H1 (cell line): ENCODE measurements around the gene APELA.

ENCODE experiments used
- CHD7 ChIP-seq: fragments of 300-600 bp; sonication (generic); IDR thresholded peaks from 2 replicates; pipeline ENCODE4 v1.7.1; 2012; ENCODE audit warnings: low read length, moderate library complexity, mild to moderate bottlenecking, inconsistent platforms; ENCODE audit not compliant: insufficient replicate concordance
- CTCF ChIP-seq, 3 experiments: IDR thresholded peaks; 1 replicate in 2 of 3; 2 replicates in 1 of 3; pipeline versions ENCODE4 v1.5.1 to v1.6.1; 2011; ENCODE audit warnings: low read length in 3 of 3, mild to moderate bottlenecking in 3 of 3, inconsistent platforms in 2 of 3, low read depth in 1 of 3, moderate library complexity in 1 of 3; ENCODE audit not compliant: insufficient read depth in 1 of 3; ENCODE audit errors: control extremely low read depth in 1 of 3
- EP300 ChIP-seq, 2 experiments: IDR thresholded peaks; 1 replicate in 1 of 2; 2 replicates in 1 of 2; pipeline ENCODE4 v1.6.1; 2011 to 2012; ENCODE audit warnings: low read depth in 2 of 2, low read length in 2 of 2, mild to moderate bottlenecking in 2 of 2, borderline replicate concordance in 1 of 2, inconsistent platforms in 1 of 2, moderate library complexity in 1 of 2
- GTF2F1 ChIP-seq: IDR thresholded peaks from 2 replicates; pipeline ENCODE4 v1.6.1; 2012; ENCODE audit warnings: low read depth, low read length, improper control_type of control experiment, borderline replicate concordance
- JUN ChIP-seq: IDR thresholded peaks from 2 replicates; pipeline ENCODE4 v1.6.1; 2011; ENCODE audit warnings: low read depth, mild to moderate bottlenecking, improper control_type of control experiment, low read length
- POLR2A ChIP-seq, 2 experiments: IDR thresholded peaks; 1 replicate in 1 of 2; 2 replicates in 1 of 2; pipeline ENCODE4 v1.6.1; 2011; ENCODE audit warnings: low read depth in 2 of 2, low read length in 2 of 2, mild to moderate bottlenecking in 2 of 2; ENCODE audit errors: control extremely low read depth in 1 of 2
- SIN3A ChIP-seq, 2 experiments: IDR thresholded peaks in 1 of 2; conservative IDR thresholded peaks in 1 of 2; 2 replicates each; pipeline ENCODE4 v1.6.1; 2011 to 2012; ENCODE audit warnings: low read length in 2 of 2, improper control_type of control experiment in 1 of 2, low read depth in 1 of 2, mild to moderate bottlenecking in 1 of 2
- ZNF274 ChIP-seq: IDR thresholded peaks from 2 replicates; pipeline ENCODE4 v1.7.0; 2012; ENCODE audit warnings: low read length, borderline replicate concordance; ENCODE audit errors: extremely low read depth

GRCh38 chr4:164943192-164943591 is 66.2 kb downstream of the APELA start:
- TF ChIP-seq ZNF274 (no peak), CTCF (IDR thresholded peaks at IDR 0.05; ENCODE audit: control extremely low read depth in 1 of 3, insufficient read depth in 1 of 3, low read depth in 1 of 3, low read length in 3 of 3) (no peak), GTF2F1 (no peak), CHD7 (no peak), POLR2A (IDR thresholded peaks at IDR 0.05; ENCODE audit: control extremely low read depth in 1 of 2, low read depth in 2 of 2, low read length in 2 of 2) (no peak), SIN3A (conservative IDR thresholded peaks at IDR 0.05 in 1 of 2, IDR thresholded peaks at IDR 0.05 in 1 of 2; ENCODE audit: low read depth in 1 of 2, low read length in 2 of 2) (no peak), EP300 (IDR thresholded peaks at IDR 0.05; ENCODE audit: borderline replicate concordance in 1 of 2, low read depth in 2 of 2, low read length in 2 of 2) (no peak), JUN (no peak)
